ENCODE results near the gene ARID1B. TPM values are rescaled to one million over a fixed set of nuclear protein-coding genes. Genes with fewer than 3 reads are reported as not detected.

The ARID1B gene
- total RNA-seq, 1 experiment from 2014 or later, result 42.8 TPM

DNA sequence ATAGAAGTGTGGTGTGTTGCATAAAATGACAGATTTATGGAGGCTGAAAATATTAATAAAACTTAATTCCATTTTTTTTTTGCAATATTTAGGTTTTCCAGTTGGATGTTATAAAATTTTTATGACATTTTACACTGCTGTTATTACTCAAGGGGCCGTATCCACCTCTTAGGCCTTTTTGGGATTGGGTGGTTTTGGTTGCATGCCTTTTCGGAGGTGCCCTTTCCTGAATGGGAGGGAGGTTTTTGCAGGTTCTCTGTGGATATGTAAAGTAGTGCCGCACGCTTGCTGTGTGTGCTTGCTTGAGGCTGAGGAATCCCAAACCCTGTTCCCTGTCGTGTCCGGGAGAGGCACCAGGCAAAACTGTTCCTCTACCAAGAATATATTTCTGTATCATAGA is 6.8 kb downstream of the ARID1B start:
- ChIA-PET CTCF (no interaction called here), POLR2A (ENCODE audit: unreplicated experiment) (no interaction called here)
- Histone ChIP-seq H3K79me2 (ENCODE audit: low read depth) (peaks cover 94% of the 10 kb centered on the region), H3K27ac (no peak overlapping the region), H3K4me2 (no peak overlapping the region), H3K4me1 (replicated peaks; ENCODE audit: insufficient read depth) (peaks cover 27% of the 10 kb centered on the region), H3K9me3 (ENCODE audit: insufficient read depth, low read depth) (no peaks in the 10 kb centered on the region), H3K9me2 (ENCODE audit: insufficient read depth) (no peaks in the 10 kb centered on the region), H3K27me3 (ENCODE audit: insufficient read depth, low read depth) (no peaks in the 10 kb centered on the region), H4K20me1 (ENCODE audit: insufficient read depth) (peaks cover 27% of the 10 kb centered on the region), H3K36me3 (ENCODE audit: low read depth) (no peaks in the 10 kb centered on the region), H2AFZ (no peak overlapping the region), H3F3A (ENCODE audit: insufficient read depth, low read depth) (peaks cover 5% of the 10 kb centered on the region; the same call in 1 of the 2 replicates), H3K4me3 (no peak overlapping the region)
- TF ChIP-seq, protein P1, sequence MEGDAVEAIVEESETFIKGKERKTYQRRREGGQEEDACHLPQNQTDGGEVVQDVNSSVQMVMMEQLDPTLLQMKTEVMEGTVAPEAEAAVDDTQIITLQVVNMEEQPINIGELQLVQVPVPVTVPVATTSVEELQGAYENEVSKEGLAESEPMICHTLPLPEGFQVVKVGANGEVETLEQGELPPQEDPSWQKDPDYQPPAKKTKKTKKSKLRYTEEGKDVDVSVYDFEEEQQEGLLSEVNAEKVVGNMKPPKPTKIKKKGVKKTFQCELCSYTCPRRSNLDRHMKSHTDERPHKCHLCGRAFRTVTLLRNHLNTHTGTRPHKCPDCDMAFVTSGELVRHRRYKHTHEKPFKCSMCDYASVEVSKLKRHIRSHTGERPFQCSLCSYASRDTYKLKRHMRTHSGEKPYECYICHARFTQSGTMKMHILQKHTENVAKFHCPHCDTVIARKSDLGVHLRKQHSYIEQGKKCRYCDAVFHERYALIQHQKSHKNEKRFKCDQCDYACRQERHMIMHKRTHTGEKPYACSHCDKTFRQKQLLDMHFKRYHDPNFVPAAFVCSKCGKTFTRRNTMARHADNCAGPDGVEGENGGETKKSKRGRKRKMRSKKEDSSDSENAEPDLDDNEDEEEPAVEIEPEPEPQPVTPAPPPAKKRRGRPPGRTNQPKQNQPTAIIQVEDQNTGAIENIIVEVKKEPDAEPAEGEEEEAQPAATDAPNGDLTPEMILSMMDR (conservative IDR thresholded peaks at IDR 0.05), result no peak
- TF ChIP-seq EZH2 (IDR thresholded peaks at IDR 0.05; ENCODE audit: low read depth), result no peak
- BruUV-seq (replicated peaks), result no TSS peak
- no peak for DNase-seq
- intact Hi-C loops (cut with micrococcal nuclease; ENCODE audit: unreplicated experiment), result loop anchor here (5.0 to 10.0 kb wide), 3 partner anchors 238 to 491 kb away; no protein-coding TSS in a partner anchor

DNA sequence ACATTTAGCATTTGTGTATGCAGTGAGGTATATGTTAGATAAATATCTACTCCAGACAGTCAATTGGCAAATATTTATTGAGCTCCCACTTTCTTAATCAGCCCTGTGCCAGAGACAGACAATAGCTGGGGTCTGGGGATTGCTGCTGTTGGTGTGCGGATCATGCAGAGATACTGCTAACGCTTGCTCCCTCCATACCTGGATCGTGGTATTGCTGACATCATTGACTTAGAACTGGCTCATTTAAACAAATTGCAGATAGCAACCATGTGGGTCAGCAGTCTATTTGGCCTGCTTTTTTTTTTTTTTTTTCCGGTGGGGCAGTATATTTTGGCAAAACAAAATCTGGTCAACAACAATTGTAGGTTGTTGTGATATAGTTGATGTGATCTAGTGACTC is 9.5 kb downstream of the ARID1B start:
- CTCF ChIA-PET, result no interaction called here
- H3K27ac ChIP-seq, result no peak overlapping the region
- H3K9me2 ChIP-seq (ENCODE audit: insufficient read depth), result no peaks in the 10 kb centered on the region
- intact Hi-C loops (cut with micrococcal nuclease; ENCODE audit: unreplicated experiment), result loop anchor here (10.0 kb wide), 1 partner anchor 488 kb away; no protein-coding TSS in a partner anchor
- H3K4me2 ChIP-seq, result no peak overlapping the region
- H3K4me1 ChIP-seq (replicated peaks; ENCODE audit: insufficient read depth), result peaks cover 14% of the 10 kb centered on the region
- H3K27me3 ChIP-seq (ENCODE audit: insufficient read depth, low read depth), result no peaks in the 10 kb centered on the region
- no peaks in the 10 kb centered on the region for H3K9me3 ChIP-seq (ENCODE audit: insufficient read depth, low read depth)
- BruUV-seq (replicated peaks), result no TSS peak
- no peaks in the 10 kb centered on the region for H3F3A ChIP-seq (ENCODE audit: insufficient read depth, low read depth)
- DNase-seq, result no peak
- no peaks in the 10 kb centered on the region for H3K36me3 ChIP-seq (ENCODE audit: low read depth)
- POLR2A ChIA-PET (ENCODE audit: unreplicated experiment), result no interaction called here
- no peak overlapping the region for H3K4me3 ChIP-seq
- H3K79me2 ChIP-seq (ENCODE audit: low read depth), result peaks cover 100% of the 10 kb centered on the region
- H2AFZ ChIP-seq, result no peak overlapping the region
- TF ChIP-seq, protein P1 (conservative IDR thresholded peaks at IDR 0.05), result no peak
- TF ChIP-seq EZH2 (IDR thresholded peaks at IDR 0.05; ENCODE audit: low read depth), result no peak
- peaks cover 41% of the 10 kb centered on the region for H4K20me1 ChIP-seq (ENCODE audit: insufficient read depth)

DNA sequence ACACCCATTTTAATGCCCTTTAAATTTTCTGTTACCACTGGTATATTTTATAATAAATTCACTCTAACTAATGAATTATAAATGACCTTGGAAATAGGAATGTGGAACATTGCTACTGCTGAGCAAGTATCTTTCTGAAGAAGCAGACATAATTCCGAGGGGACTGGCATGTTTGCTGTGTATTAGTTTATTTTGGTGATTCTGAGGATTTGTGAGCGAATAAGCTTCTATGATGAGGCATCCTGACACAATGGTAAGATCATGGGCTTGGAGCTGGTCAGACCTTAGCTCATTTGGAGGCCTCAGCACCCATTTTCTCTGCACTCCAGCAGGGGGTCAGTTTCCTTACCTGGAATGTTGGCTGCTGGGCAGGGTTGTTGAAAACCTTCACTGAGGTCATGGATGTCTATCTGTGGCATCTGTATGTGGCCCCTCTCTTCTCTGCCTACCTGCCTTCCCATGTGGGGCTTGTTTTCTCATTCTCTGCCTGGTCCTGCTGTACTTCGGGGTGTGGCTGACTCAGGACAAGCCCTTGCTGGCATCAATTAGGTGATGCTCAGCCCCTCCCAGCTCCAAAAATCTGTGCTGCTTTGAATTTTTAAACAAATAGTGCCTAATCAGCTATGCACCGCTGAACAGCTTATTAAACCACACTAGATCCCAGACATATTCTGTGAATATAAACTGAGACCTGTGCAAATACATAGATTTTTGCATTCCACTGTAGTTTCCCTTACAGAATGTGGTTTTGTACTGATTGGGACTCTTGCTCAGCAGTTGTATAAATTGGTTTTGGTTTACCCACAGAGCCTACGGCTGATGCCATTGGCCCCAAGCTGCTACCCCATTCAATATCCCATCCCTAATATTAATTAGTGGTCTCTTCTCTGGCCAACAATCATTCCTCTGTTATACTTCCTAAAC is 10.7 kb downstream of the ARID1B start:
- intact Hi-C loops (cut with micrococcal nuclease; ENCODE audit: unreplicated experiment), result loop anchor here (10.0 kb wide), 1 partner anchor 487 kb away; no protein-coding TSS in a partner anchor
- peaks cover 99% of the 10 kb centered on the region for H3K79me2 ChIP-seq (ENCODE audit: low read depth)
- ChIA-PET CTCF (no interaction called here), POLR2A (ENCODE audit: unreplicated experiment) (interaction anchor here (0.5 kb wide), 2 partner anchors 151 to 160 kb away, joined by 3 read pairs; no protein-coding TSS in a partner anchor)
- no peaks in the 10 kb centered on the region for H3K36me3 ChIP-seq (ENCODE audit: low read depth)
- H3K4me2 ChIP-seq, result no peak overlapping the region
- peaks cover 44% of the 10 kb centered on the region for H4K20me1 ChIP-seq (ENCODE audit: insufficient read depth)
- H3K9me3 ChIP-seq (ENCODE audit: insufficient read depth, low read depth), result no peaks in the 10 kb centered on the region
- H2AFZ ChIP-seq, result no peak overlapping the region
- BruUV-seq (replicated peaks), result no TSS peak
- H3K4me3 ChIP-seq, result no peak overlapping the region
- H3K27ac ChIP-seq, result no peak overlapping the region
- TF ChIP-seq, protein P1 (conservative IDR thresholded peaks at IDR 0.05), result no peak
- TF ChIP-seq EZH2 (IDR thresholded peaks at IDR 0.05; ENCODE audit: low read depth), result no peak
- peaks cover 5% of the 10 kb centered on the region; the same call in 1 of the 2 replicates for H3K4me1 ChIP-seq (replicated peaks; ENCODE audit: insufficient read depth)
- H3K9me2 ChIP-seq (ENCODE audit: insufficient read depth), result no peaks in the 10 kb centered on the region
- DNase-seq, result no peak
- H3F3A ChIP-seq (ENCODE audit: insufficient read depth, low read depth), result no peaks in the 10 kb centered on the region
- no peaks in the 10 kb centered on the region for H3K27me3 ChIP-seq (ENCODE audit: insufficient read depth, low read depth)

All from PC-9 (cell line).